LoVo (cell line): ENCODE measurements around the gene LENEP.
"Not testable (repeated sequence)": the region's sequence is repeated elsewhere in the genome, so short reads cannot be mapped to it uniquely, and the experiment has no call there.

Source experiments
- DNase-seq: peaks from one replicate; pipeline ENCODE4 v3.0.0-alpha.2; 2016; ENCODE audit warnings: low spot score

LENEP gene

GRCh38 chr1:154975409-154976059, 17.9 kb upstream of the LENEP start:
- peak; percentile 49 for DNase-seq

- not testable (repeated sequence) for DNase-seq
Observed at GRCh38 chr1:154977762-154978161, 15.6 kb upstream of the LENEP start.

- DNase-seq, result no peak
Observed at GRCh38 chr1:154978360-154978759, 15.0 kb upstream of the LENEP start.

GRCh38 chr1:154982341-154982740, 11.0 kb upstream of the LENEP start:
- no peak for DNase-seq

- DNase-seq, result peak; percentile 99
Observed at GRCh38 chr1:154982897-154983648, 10.3 kb upstream of the LENEP start, which contains the start of gene FLAD1. Gene FLAD1 (plus strand): TSS chr1:154983344. CDS start chr1:154983695, 351 bp downstream.

- DNase-seq, result no peak
Observed at GRCh38 chr1:154983776-154984466, 9.5 kb upstream of the LENEP start.

- DNase-seq, result not testable (repeated sequence)
Observed at GRCh38 chr1:154986736-154987135, 6.7 kb upstream of the LENEP start.

- DNase-seq, result no peak
Observed at GRCh38 chr1:154987326-154987725, 6.1 kb upstream of the LENEP start.

- no peak for DNase-seq
Observed at GRCh38 chr1:154988058-154988954, 5.1 kb upstream of the LENEP start.

GRCh38 chr1:154989195-154989860, 4.1 kb upstream of the LENEP start:
- no peak for DNase-seq

- no peak for DNase-seq
Observed at GRCh38 chr1:154990276-154990675, 3.1 kb upstream of the LENEP start.

- no peak for DNase-seq
Observed at GRCh38 chr1:154992721-154993571, 440 bp upstream of the LENEP start.

GRCh38 chr1:154994269-154994587, 842 bp downstream of the LENEP start:
- DNase-seq, result no peak

- DNase-seq, result no peak
Observed at GRCh38 chr1:154994591-154994990, 1.2 kb downstream of the LENEP start.

GRCh38 chr1:154995301-154995983, 2.1 kb downstream of the LENEP start:
- DNase-seq, result peak; percentile 65

GRCh38 chr1:154996966-154997701, 3.7 kb downstream of the LENEP start:
- no peak for DNase-seq

GRCh38 chr1:154998201-154998780, 4.9 kb downstream of the LENEP start:
- DNase-seq, result no peak

- peak; percentile 39 for DNase-seq
Observed at GRCh38 chr1:154998818-154999570, 5.6 kb downstream of the LENEP start.
